Heart left ventricle (tissue), 16 donors: Measurements from ENCODE around the gene TRIM44. TPM values are rescaled to one million over a fixed set of nuclear protein-coding genes. Genes with fewer than 3 reads are reported as not detected.

Experiments
- ATAC-seq, 4 donors: fragments of 200-7000 bp; cut with Tn5 transposase; one replicate each; pipeline ENCODE4 v1.9.1; 2020 to 2022; ENCODE audit warnings: moderate library complexity in 4 of 4, mild to moderate bottlenecking in 3 of 4, moderate number of reproducible peaks in 1 of 4
- DNase-seq, 5 donors: peaks; one replicate each; pipeline ENCODE4 v3.0.0-alpha.2; 2020
- H3K27ac ChIP-seq, 12 donors: fragments of 200-600 bp; sonication (generic) in 4 of 12; one replicate each; pipeline versions ENCODE4 v1.5.0 to v1.8.0; 2016 to 2022; ENCODE audit warnings: mild to moderate bottlenecking in 2 of 12
- H3K27me3 ChIP-seq, 9 donors: fragments of 200-600 bp; sonication (generic) in 2 of 9; one replicate each; pipeline versions ENCODE4 v1.5.1 to v1.8.0; 2016 to 2022; ENCODE audit warnings: mild to moderate bottlenecking in 3 of 9
- H3K36me3 ChIP-seq, 9 donors: fragments of 200-600 bp; sonication (generic) in 2 of 9; one replicate each; pipeline versions ENCODE4 v1.5.0 to v1.8.0; 2018 to 2022; ENCODE audit warnings: mild to moderate bottlenecking in 2 of 9
- H3K4me1 ChIP-seq, 12 donors: fragments of 200-600 bp; sonication (generic) in 4 of 12; one replicate each; pipeline versions ENCODE4 v1.5.0 to v1.8.0; 2016 to 2022; ENCODE audit warnings: mild to moderate bottlenecking in 3 of 12
- H3K4me3 ChIP-seq, 12 donors: fragments of 200-600 bp; sonication (generic) in 4 of 12; one replicate each; pipeline versions ENCODE4 v1.5.0 to v1.8.0; 2017 to 2022; ENCODE audit warnings: mild to moderate bottlenecking in 9 of 12, moderate library complexity in 4 of 12
- H3K9me3 ChIP-seq, 12 donors: fragments of 200-600 bp; sonication (generic) in 4 of 12; one replicate each; pipeline versions ENCODE4 v1.5.0 to v1.8.0; 2016 to 2022; ENCODE audit warnings: mild to moderate bottlenecking in 1 of 12
- POLR2A ChIP-seq, 2 donors: fragments of 450-650 bp; IDR thresholded peaks; one replicate each; pipeline ENCODE4 v1.6.1; 2017; ENCODE audit warnings: antibody characterized with exemption in 2 of 2, mild to moderate bottlenecking in 2 of 2, moderate library complexity in 2 of 2
- WGBS, 4 donors: extraction: QIAGEN DNeasy Blood & Tissue Kit in 2 of 4; methylation state at CpG; one replicate each; pipeline versions ENCODE4 v1.1.5 to v1.1.7; 2013 to 2018; 5-methylcytosine and 5-hydroxymethylcytosine counted together
- intact Hi-C, 10 donors: fragments of 100-400 bp; cut with DNase I; formaldehyde crosslinking; loops; one replicate each; pipeline versions ENCODE4 v1.11.1 to v1.14.2; 2022
- polyA plus RNA-seq, 2 donors: library from polyadenylated mRNA; stranded (reverse); fragments of 200-250 nt; gene quantifications; one replicate each; pipeline ENCODE4 v1.2.3, GENCODE V29; 2013
- total RNA-seq, 9 donors: library from RNA; depleted of rRNA in 2 of 9; stranded (reverse); fragments of >200 nt in 2 of 9; fragmentation: NEBNext Ultra II Directional in 3 of 9; extraction: Animal tissue kit (Norgen Biotek cat#: 25700) in 3 of 9; gene quantifications; one replicate each; pipeline versions ENCODE4 v1.1.0 to v1.2.4, GENCODE V29; 2016 to 2023
- TF ChIP-seq, protein P1 (sequence below), 12 donors: fragments of 200-600 bp; sonication (generic) in 4 of 12; IDR thresholded peaks; one replicate each; pipeline versions ENCODE4 v1.5.0 to v1.8.0; 2018 to 2022; ENCODE audit warnings: antibody characterized with exemption in 12 of 12, mild to moderate bottlenecking in 5 of 12
- donor health status: ischemic (EF 13 %, LVEDD 7.1; RV severe dilation, severe dysfunction).
- donor health status: healthy with polysubstance abuse.
- donor health status: DM: no; HTN: yes; CAD: no.
- donor health status: DM: no; HTN: no; CAD: no.
- donor health status: ischemic (EF 25% LVEDD 6.9; RV normal size, moderate dysfunction).
- donor health status: ischemic (EF 25% LVEDD 5.7; RV mildly dilated, moderate dysfunction).
- donor health status: healthy.
- donor health status: DM: yes; HTN: yes; CAD: no.
- donor health status: ischemic (EF 35%, LVEDD 5.7; RV mildly dilated, moderate dysfunction).
- donor health status: nonischemic (EF 11% LVEDD 7.7; RV severe dilation, severe dysfunction).
- donor health status: DM: yes; HTN: yes; CAD: no.
- donor health status: PGD.
- donor health status: ischemic (EF 29% LVEDD 5.4; RV normal size, mild dysfunction).
- donor health status: nonischemic (EF 23%, LVEDD 6.1; RV moderate dilation, normal function).

The TRIM44 gene
- total and polyA plus RNA-seq, 11 donors: 7.9 to 55.3 (median 44.1) TPM

DNA sequence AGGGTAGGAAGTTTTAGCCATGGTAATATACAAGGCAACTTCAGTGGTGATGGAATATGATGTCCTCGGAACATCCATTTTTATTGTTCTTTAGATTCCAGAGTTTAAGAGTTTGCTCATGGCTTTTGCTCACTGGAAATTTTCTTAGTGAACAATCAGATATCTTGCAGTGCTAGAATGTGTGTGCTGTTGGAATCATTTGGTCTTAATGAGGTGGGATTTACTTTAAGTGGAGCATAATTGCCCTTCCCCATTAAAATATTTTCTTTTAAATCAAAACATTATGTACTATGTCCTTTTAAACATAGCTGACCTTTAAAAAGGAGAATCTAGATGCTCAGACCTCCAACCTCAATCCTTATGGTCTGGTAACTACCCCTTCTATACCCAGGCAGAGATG lies 204.0 kb downstream of the TRIM44 start:
- no peaks in the 10 kb centered on the region for H3K27me3 ChIP-seq
- intact Hi-C loops: no loop called here
- no peak for DNase-seq
- peaks cover 0 to 37% (median 20%) of the 10 kb centered on the region in 12 donors for H3K9me3 ChIP-seq
- TF ChIP-seq, protein P1, sequence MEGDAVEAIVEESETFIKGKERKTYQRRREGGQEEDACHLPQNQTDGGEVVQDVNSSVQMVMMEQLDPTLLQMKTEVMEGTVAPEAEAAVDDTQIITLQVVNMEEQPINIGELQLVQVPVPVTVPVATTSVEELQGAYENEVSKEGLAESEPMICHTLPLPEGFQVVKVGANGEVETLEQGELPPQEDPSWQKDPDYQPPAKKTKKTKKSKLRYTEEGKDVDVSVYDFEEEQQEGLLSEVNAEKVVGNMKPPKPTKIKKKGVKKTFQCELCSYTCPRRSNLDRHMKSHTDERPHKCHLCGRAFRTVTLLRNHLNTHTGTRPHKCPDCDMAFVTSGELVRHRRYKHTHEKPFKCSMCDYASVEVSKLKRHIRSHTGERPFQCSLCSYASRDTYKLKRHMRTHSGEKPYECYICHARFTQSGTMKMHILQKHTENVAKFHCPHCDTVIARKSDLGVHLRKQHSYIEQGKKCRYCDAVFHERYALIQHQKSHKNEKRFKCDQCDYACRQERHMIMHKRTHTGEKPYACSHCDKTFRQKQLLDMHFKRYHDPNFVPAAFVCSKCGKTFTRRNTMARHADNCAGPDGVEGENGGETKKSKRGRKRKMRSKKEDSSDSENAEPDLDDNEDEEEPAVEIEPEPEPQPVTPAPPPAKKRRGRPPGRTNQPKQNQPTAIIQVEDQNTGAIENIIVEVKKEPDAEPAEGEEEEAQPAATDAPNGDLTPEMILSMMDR (IDR thresholded peaks at IDR 0.05): no peak
- no peak for TF ChIP-seq POLR2A (IDR thresholded peaks at IDR 0.05)
- no peak overlapping the region for H3K4me3 ChIP-seq
- 90 to 97% (median 95%) methylated on average over 1 of the region's 1 CpG for WGBS, 4 donors
- no peak for ATAC-seq
- H3K4me1 ChIP-seq: no peaks in the 10 kb centered on the region
- no peak overlapping the region for H3K27ac ChIP-seq
- H3K36me3 ChIP-seq: no peaks in the 10 kb centered on the region

Other genes with a start within 250 kb of the TRIM44 start
- gene SLC1A2, start 243.2 kb upstream of the TRIM44 start, total RNA-seq: 10 to 100 TPM in 3 of 9 donors, 1 to 10 TPM in 6; 2.4 to 23.5 (median 6.3) TPM
- 1 to 10 TPM in 1 of 2 donors, under 1 TPM in 1; 0.80 to 2.0 TPM for gene SLC1A2, start 243.2 kb upstream of the TRIM44 start, polyA plus RNA-seq
- 10 to 100 TPM in 2 of 9 donors, 1 to 10 TPM in 7; 4.1 to 18.3 (median 7.2) TPM for gene PAMR1, start 137.2 kb upstream of the TRIM44 start, total RNA-seq
- gene PAMR1, start 137.2 kb upstream of the TRIM44 start, polyA plus RNA-seq: 1 to 10 TPM; 3.5 to 4.3 TPM
- 1 to 10 TPM in 8 of 9 donors, under 1 TPM in 1; 0.55 to 7.2 (median 2.3) TPM for gene FJX1, start 44.3 kb upstream of the TRIM44 start, total RNA-seq
- 1 to 10 TPM in 1 of 2 donors, under 1 TPM in 1; 0.61 to 3.3 TPM for gene FJX1, start 44.3 kb upstream of the TRIM44 start, polyA plus RNA-seq